Stimulated activated naive CD4-positive, alpha-beta T cell treated with Interleukin-2 at 50 U/mL for 16 hours (primary cell): ENCODE measurements around the gene ENTREP1.
"Not testable (repeated sequence)": the region's sequence is repeated elsewhere in the genome, so short reads cannot be mapped to it uniquely, and the experiment has no call there.

Source experiments
- DNase-seq: peaks from one replicate; lab custom pipeline; 2025; lab: John Stamatoyannopoulos, UW

Gene ENTREP1

GRCh38 chr9:69371001-69371400 lies 46.0 kb downstream of the ENTREP1 start:
- DNase-seq, result no peak

GRCh38 chr9:69376651-69377050 lies 51.6 kb downstream of the ENTREP1 start:
- no peak for DNase-seq

DNA sequence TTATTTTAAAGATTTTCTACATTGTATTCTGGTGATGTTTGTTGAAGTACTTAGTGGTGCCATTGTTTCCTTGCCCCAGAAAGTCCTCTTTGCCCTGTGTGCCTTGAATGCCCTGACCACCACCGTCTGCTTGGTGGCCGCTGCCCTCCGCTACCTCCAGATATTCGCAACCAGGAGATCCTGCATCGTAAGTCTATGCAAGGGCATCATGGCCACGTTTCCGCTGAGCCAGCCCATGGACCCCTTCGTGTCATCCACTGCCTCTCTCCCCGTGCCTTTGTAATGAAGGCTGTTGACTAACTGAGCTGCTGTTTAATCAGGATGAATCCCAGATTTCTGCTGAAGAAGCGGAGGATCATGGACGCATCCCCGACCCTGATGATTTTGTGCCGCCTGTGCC lies 52.3 kb downstream of the ENTREP1 start:
- DNase-seq, result no peak

DNA sequence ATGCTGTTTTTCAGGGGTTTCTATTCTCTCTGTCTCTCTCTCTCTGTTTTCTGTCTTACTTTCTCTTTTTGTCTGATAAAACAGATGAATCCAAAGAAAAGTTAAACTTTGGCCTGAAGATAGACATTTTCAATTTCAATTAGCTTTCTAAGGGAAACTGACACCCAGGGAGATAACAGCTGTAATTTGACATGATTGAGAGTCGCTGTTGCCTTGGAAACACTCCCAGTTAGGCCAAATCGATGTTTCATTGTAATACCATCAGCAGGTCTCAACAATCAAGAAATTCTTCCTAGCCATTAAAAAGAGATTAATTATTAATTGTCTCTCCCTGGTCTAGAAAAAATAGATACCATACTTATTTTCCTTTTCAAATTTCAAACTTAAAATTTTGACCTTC lies 53.0 kb downstream of the ENTREP1 start:
- DNase-seq, result no peak

DNA sequence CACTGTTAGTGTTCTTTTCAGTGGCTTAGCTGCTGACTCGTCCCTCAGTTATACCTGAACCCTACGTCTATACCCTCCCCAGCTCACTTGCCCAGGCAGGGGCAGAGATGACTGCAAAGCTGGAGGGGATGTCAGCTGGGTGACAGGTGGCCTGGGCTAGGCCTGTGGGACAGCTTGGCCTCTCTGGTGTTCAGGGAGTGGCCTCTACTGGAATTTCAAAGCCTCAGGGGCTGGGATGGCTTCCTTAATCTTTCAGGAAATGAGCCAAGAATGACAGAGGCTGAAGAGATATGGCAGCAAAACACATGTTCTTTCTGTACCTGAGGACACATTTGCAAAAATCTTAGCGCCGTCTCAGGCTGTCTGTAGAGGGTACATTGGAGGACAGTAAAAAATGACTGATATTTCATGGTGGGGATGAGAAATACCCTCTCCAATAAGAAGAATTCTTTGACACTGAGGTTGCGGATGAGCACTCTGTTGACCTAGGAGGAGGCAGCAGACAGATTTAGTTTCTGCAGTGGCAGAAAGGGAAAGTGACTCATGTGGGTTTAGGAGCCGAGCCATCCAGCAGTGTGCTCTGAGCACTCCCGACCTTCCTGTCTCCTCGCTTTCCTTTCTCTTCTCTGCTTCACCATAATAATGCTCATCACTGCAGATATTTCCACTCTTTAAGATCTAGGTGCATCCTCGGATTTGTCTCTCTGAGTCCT lies 54.4 kb downstream of the ENTREP1 start:
- no peak for DNase-seq

GRCh38 chr9:69380301-69380700 lies 55.3 kb downstream of the ENTREP1 start:
- DNase-seq, result no peak

- DNase-seq, result no peak
Observed at GRCh38 chr9:69380811-69381210, 55.8 kb downstream of the ENTREP1 start.

- no peak for DNase-seq
Observed at GRCh38 chr9:69382135-69382534, 57.1 kb downstream of the ENTREP1 start.

DNA sequence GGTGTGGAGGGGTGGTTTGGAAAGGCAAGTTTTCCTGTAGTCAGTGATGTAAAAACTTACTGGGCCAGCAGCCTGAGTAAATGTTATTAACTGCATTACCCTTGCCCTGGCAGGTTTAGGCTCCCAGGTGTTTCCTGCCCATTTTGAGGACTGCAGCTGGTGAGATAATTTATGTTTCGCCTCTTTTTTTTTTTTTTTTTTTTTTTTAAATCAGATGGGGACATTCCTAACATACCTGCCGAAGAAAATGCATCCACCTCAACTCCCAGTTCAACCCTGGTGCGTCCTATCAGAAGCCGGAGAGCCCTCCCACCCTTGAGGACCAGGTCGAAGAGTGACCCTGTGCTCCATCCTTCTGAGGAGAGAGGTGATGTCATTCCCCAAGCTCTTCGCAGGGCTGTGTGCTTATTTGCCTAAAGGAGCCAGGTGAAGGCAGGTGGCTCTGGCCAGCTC lies 60.6 kb downstream of the ENTREP1 start:
- no peak for DNase-seq

GRCh38 chr9:69386651-69387050 lies 61.6 kb downstream of the ENTREP1 start:
- DNase-seq, result no peak

GRCh38 chr9:69388596-69388995 lies 63.6 kb downstream of the ENTREP1 start:
- DNase-seq, result no peak

GRCh38 chr9:69389437-69389995 lies 64.5 kb downstream of the ENTREP1 start:
- no peak for DNase-seq

GRCh38 chr9:69391487-69391886 lies 66.5 kb downstream of the ENTREP1 start:
- no peak for DNase-seq

GRCh38 chr9:69391946-69392345 lies 66.9 kb downstream of the ENTREP1 start:
- no peak for DNase-seq

DNA sequence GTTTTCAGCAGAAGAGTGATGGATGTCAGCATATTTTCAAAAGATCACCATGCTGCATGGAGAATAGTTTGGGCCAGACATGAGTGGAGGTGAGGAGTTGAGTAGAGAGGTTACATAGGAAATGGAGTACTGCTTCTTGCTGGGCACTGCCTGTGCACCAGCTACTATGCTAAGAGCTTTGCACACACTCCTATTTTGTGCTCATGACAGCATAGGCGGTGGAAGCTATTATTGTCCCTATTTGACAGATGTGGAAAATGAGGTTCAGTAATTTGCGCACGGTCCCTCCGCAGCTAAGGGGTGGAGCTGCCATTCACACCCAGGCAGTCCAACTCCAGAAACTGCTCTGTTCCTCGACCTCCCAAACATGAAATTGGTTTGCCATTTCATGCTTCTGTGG lies 67.8 kb downstream of the ENTREP1 start:
- no peak for DNase-seq

DNA sequence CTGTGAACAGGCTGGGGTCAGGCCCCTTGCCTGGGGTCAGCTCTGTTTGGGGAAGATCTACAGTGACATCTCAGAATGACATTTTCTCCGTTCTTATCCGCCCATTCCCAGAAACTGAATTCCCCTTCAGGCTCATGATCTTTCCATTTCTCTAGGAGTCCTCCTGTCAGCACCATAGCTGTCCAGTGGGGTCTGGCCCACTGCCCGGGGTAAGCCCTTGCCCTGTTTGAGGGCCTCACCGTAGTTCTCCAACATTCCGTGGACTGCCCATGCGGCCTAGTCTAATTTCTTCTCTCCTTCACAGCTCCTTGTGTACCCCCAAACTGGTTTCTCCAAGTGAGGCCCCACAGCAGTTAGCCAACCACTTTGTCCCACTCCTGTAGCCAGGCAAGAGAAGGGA lies 68.4 kb downstream of the ENTREP1 start:
- DNase-seq, result no peak

GRCh38 chr9:69395718-69396117 lies 70.7 kb downstream of the ENTREP1 start:
- DNase-seq, result no peak

- no peak for DNase-seq
Observed at GRCh38 chr9:69396759-69397158, 71.7 kb downstream of the ENTREP1 start.

GRCh38 chr9:69397384-69398214 lies 72.6 kb downstream of the ENTREP1 start:
- DNase-seq, result no peak

GRCh38 chr9:69400470-69400869 lies 75.5 kb downstream of the ENTREP1 start:
- DNase-seq, result no peak

- DNase-seq, result not testable (repeated sequence)
Observed at GRCh38 chr9:69409936-69410335, 84.9 kb downstream of the ENTREP1 start.

DNA sequence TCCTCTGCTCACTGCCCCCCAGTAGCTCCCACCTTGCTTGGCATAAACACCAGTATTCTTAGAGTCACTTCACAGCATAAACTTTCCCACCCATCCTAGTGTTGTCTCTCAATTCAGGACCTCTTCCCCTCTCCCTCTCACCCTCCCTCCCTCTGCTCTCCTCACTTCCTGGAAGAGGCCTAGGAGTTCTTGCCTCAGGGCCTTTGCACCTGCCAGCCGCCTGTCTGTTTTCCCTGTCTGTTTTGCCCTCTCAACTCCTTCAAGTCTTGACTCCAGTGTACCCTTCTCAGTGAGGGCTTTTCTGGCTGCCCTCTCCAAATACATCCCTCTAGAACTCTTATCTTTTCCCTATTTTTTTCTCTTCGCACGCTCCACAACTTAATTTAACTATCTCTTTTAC lies 86.2 kb downstream of the ENTREP1 start:
- no peak for DNase-seq
